Fibroblast of the aortic adventitia (primary cell): ENCODE results near the gene EZR. TPM values are rescaled to one million over a fixed set of nuclear protein-coding genes. Genes with fewer than 3 reads are reported as not detected.
A peak's percentile ranks its signal among the peaks of the same experiment; 100 is the strongest.
"Not testable (repeated sequence)": the region's sequence is repeated elsewhere in the genome, so short reads cannot be mapped to it uniquely, and the experiment has no call there.

Experiments
- DNase-seq: peaks from one replicate; pipeline ENCODE4 v3.0.0-alpha.2; 2010; ENCODE audit warnings: low read depth
- H3K4me3 ChIP-seq: 2 replicates; pipeline ENCODE4 v1.5.1; 2011; ENCODE audit warnings: low read depth, mild to moderate bottlenecking, control low read depth, low read length, moderate library complexity
- CTCF ChIP-seq: IDR thresholded peaks from 2 replicates; pipeline ENCODE4 v1.5.1; 2011; ENCODE audit warnings: mild to moderate bottlenecking, low read length, control low read depth, inconsistent platforms; ENCODE audit not compliant: insufficient read depth
- total RNA-seq: library from RNA; depleted of rRNA; stranded (reverse); fragments of >200 nt; gene quantifications from 2 replicates; pipeline ENCODE4 v1.2.3, GENCODE V29; 2012; ENCODE audit warnings: low replicate concordance

Gene EZR
- total RNA-seq, 1 donor, result 41.3 TPM

GRCh38 chr6:158795516-158795915, 23.7 kb downstream of the EZR start:
- no peak for TF ChIP-seq CTCF
- H3K4me3 ChIP-seq, result no peak overlapping the region
- no peak for DNase-seq

- peak; percentile 57 for TF ChIP-seq CTCF
- no peak overlapping the region for H3K4me3 ChIP-seq
- DNase-seq, result peak; percentile 53
Measured at GRCh38 chr6:158793432-158793831, 25.7 kb downstream of the EZR start.

- DNase-seq, H3K4me3 ChIP-seq: not testable (repeated sequence)
Measured at GRCh38 chr6:158792505-158792904, 26.7 kb downstream of the EZR start.

- TF ChIP-seq CTCF, result no peak
- no peak for DNase-seq
Measured at GRCh38 chr6:158791274-158791855, 27.8 kb downstream of the EZR start.

GRCh38 chr6:158789115-158789917, 29.9 kb downstream of the EZR start:
- no peak overlapping the region for H3K4me3 ChIP-seq
- DNase-seq, result no peak
- no peak for TF ChIP-seq CTCF

More at GRCh38 chr6:158791274-158791855, 27.8 kb downstream of the EZR start:
- H3K4me3 ChIP-seq, result no peak overlapping the region

- H3K4me3 ChIP-seq, result no peak overlapping the region
- no peak for DNase-seq
- TF ChIP-seq CTCF, result no peak
Measured at GRCh38 chr6:158787395-158787794, 31.8 kb downstream of the EZR start.

- TF ChIP-seq CTCF, result no peak
- H3K4me3 ChIP-seq, result no peak overlapping the region
- DNase-seq, result no peak
Measured at GRCh38 chr6:158786645-158787304, 32.4 kb downstream of the EZR start.
